Lower lobe of right lung (tissue), 2 donors: ENCODE data around the gene LMF2. TPM values are rescaled to one million over a fixed set of nuclear protein-coding genes. Genes with fewer than 3 reads are reported as not detected.

Experiments
- ATAC-seq, 2 donors: fragments of 200-7000 bp; cut with Tn5 transposase; one replicate each; pipeline ENCODE4 v1.9.1; 2020 to 2022; ENCODE audit warnings: mild to moderate bottlenecking in 2 of 2, moderate library complexity in 2 of 2
- DNase-seq: peaks from one replicate; pipeline ENCODE4 v3.0.0-alpha.2; 2020
- H3K27ac ChIP-seq: fragments of 200-600 bp; one replicate; pipeline ENCODE4 v1.8.0; 2022
- H3K27me3 ChIP-seq: fragments of 200-600 bp; one replicate; pipeline ENCODE4 v1.8.0; 2022; ENCODE audit warnings: low read depth
- H3K36me3 ChIP-seq: fragments of 200-600 bp; one replicate; pipeline ENCODE4 v1.8.0; 2022; ENCODE audit warnings: mild to moderate bottlenecking
- H3K4me1 ChIP-seq: fragments of 200-600 bp; one replicate; pipeline ENCODE4 v1.8.0; 2022
- H3K4me3 ChIP-seq: fragments of 200-600 bp; one replicate; pipeline ENCODE4 v1.8.0; 2022; ENCODE audit warnings: mild to moderate bottlenecking
- H3K9me3 ChIP-seq: fragments of 200-600 bp; one replicate; pipeline ENCODE4 v1.8.0; 2022
- CTCF ChIP-seq: fragments of 200-600 bp; IDR thresholded peaks from one replicate; pipeline ENCODE4 v1.8.0; 2022; ENCODE audit warnings: antibody characterized with exemption, mild to moderate bottlenecking
- intact Hi-C: fragments of 100-400 bp; cut with DNase I; formaldehyde crosslinking; loops from one replicate; pipeline ENCODE4 v1.11.0; 2022
- total RNA-seq: library from RNA; stranded (reverse); fragmentation: NEBNext Ultra II Directional; extraction: Animal tissue kit (Norgen Biotek cat#: 25700); gene quantifications from one replicate; pipeline ENCODE4 v1.2.1, GENCODE V29; 2021
- donor health status: DM: no; HTN: yes; CAD: no; lungs with severe emphysema.

The LMF2 gene
- total RNA-seq, 1 donor from 2014 or later: 58.8 TPM

- H3K27me3 ChIP-seq: peaks cover 25% of the 10 kb centered on the region
- no peak overlapping the region for H3K4me3 ChIP-seq
- no peaks in the 10 kb centered on the region for H3K9me3 ChIP-seq
- H3K4me1 ChIP-seq: peaks cover 35% of the 10 kb centered on the region
- H3K27ac ChIP-seq: no peak overlapping the region
- no peak for DNase-seq
- H3K36me3 ChIP-seq: no peaks in the 10 kb centered on the region
- TF ChIP-seq CTCF: no peak
- no peak for ATAC-seq
- intact Hi-C loops: no loop called here
Measured at GRCh38 chr22:50476868-50477267, 30.6 kb downstream of the LMF2 start.

- peak overlapping the region; percentile 79 for H3K27ac ChIP-seq
- intact Hi-C loops: no loop called here
Measured at GRCh38 chr22:50475652-50476002, 31.9 kb downstream of the LMF2 start.

GRCh38 chr22:50474710-50475651 lies 32.5 kb downstream of the LMF2 start, which contains the start of gene SBF1:
Gene SBF1 (minus strand): TSS chr22:50475035. CDS start chr22:50474840, 195 bp downstream.
- H3K4me3 ChIP-seq: peak within 1 kb of the TSS; percentile 83
- intact Hi-C loops: no loop called here
- H3K27ac ChIP-seq: peak within 1 kb of the TSS; percentile 79
- no peaks in the 10 kb centered on the region for H3K36me3 ChIP-seq
- peak; percentile 97 for ATAC-seq
- TF ChIP-seq CTCF: no peak
- no peaks in the 10 kb centered on the region for H3K9me3 ChIP-seq
- H3K27me3 ChIP-seq: peaks cover 7% of the 10 kb centered on the region
- H3K4me1 ChIP-seq: peaks cover 48% of the 10 kb centered on the region
- peak; percentile 94 for DNase-seq

More at GRCh38 chr22:50475652-50476002, 31.9 kb downstream of the LMF2 start:
- H3K4me3 ChIP-seq: peak overlapping the region; percentile 83
- DNase-seq: no peak
- TF ChIP-seq CTCF: no peak
- no peaks in the 10 kb centered on the region for H3K36me3 ChIP-seq
- H3K9me3 ChIP-seq: no peaks in the 10 kb centered on the region
- H3K4me1 ChIP-seq: peaks cover 42% of the 10 kb centered on the region
- ATAC-seq: no peak
- H3K27me3 ChIP-seq: peaks cover 12% of the 10 kb centered on the region

DNA sequence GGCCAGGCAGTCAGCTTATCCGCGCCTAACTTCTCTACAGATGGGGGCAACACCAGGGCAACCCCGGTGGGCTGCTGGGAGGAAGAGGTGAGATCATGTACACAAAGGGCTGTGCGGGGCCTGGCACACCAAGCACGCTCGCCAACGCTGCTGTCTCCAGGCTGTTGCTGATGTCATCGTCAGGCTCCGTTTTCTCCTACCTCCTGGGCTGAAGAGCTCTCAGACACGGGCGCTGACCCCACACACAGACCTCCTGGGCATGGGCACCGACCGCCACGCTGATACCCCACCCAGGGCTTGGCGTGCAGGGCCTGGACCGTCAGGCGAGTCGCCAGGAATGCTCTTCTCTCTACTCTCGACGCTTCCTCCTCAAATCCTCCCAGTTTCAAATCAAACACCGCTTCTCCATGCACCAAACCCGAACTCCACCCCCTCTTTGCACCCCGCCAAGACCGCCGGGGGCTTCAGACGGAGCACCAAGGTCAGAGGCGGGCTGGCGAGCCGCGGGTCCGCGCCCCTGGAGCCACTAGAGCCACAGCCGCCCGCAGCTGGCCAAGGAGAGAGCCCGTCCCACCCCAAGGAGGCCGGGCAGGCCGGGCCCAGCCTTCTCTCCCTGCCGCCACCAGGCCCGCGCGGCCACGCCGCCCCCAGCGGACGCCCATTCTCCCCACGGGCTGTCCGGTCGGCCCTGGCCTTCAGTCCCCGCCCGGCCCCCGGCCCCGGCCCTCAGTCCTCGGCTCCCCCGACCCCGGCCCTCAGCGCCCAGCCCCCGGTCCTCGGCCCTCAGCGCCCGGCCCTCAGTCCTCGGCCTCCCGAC lies 33.4 kb downstream of the LMF2 start:
- Histone ChIP-seq H3K36me3 (no peaks in the 10 kb centered on the region), H3K4me3 (peak overlapping the region; percentile 83), H3K4me1 (peaks cover 58% of the 10 kb centered on the region), H3K27me3 (peaks cover 5% of the 10 kb centered on the region), H3K9me3 (no peaks in the 10 kb centered on the region), H3K27ac (peak overlapping the region; percentile 67)
- intact Hi-C loops: no loop called here
- no peak for TF ChIP-seq CTCF
- DNase-seq: peak; percentile 62
- ATAC-seq: peak; percentile 37 to 60

DNA sequence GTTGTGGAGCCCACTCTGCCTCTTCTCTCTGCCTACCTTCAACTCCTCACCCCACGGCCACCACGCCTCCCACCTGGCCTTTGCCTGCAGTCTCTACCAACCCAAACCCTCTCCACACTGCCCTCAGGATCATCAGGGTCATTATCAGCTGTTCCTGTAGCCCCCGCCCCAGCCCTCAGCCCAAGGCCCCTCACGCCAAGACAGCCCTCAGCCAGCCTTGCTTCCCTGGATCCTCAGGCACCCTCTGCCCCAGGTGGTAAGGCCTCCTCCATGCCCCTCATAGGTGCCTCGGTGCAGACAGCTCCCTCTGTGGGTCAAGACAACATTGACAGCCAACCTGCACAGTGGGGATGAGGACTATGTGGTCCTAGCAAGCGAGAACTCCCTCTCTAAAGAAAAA lies 34.4 kb downstream of the LMF2 start:
- Histone ChIP-seq H3K27ac (no peak overlapping the region), H3K27me3 (no peaks in the 10 kb centered on the region), H3K4me3 (peak overlapping the region; percentile 83), H3K36me3 (peaks cover 3% of the 10 kb centered on the region), H3K9me3 (no peaks in the 10 kb centered on the region), H3K4me1 (peaks cover 60% of the 10 kb centered on the region)
- intact Hi-C loops: no loop called here
- ATAC-seq (no peak), DNase-seq (no peak)
- peak; percentile 10 for TF ChIP-seq CTCF
